ENCODE data around the gene HRC.

The HRC gene

DNA sequence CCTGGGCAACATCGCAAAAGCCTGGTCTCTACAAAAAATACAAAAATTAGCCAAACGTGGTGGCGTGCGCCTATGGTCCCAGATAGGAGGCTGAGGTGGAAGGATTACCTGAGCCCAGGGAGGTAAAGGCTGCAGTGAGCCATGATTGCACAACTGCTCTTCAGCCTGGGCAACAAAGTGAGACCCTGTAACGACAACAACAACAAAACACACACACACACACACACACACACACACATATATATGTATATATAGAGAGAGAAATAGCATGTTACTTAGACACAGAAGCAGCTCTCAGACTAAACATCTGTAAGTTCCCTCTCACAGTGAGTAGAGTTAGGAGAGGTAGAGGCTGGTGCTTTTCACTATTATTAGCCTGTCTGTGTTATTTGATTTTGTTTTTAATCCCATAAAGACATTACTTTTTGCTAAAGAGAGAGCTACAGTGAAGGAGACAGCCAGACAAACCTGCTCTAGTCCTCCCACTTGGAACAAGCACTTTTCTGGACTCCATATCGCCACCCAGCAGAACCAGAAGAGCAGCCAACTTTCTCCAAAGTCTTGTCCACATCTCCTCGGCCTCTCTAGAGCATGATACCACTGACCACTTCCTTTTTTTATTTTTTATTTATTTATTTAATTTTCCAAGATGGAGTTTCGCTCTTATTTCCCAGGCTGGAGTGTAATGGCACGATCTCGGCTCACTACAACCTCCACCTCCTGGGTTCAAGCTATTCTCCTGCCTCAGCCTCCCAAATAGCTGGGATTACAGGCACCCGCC is 43.8 kb downstream of the HRC start:
- no peak for DNase-seq

DNA sequence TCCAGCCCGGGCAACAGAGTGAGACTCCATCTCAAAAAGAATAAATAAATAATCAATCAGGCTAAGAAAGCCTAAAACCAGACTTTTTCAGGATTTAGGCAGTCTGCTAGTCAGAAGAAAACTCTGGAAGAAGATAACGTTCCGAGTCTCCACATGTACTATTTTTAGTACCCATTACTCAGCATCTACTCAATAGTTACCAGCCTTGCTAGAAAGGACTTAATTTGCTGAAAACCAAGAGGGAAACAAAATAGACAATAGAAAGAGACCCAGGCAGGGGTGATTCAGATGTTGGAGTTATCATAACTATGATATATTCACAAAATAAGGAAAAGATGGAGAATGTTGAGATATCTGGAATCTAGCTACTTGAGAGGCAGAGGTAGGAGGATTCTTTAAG is 44.6 kb downstream of the HRC start:
- no peak for DNase-seq

DNA sequence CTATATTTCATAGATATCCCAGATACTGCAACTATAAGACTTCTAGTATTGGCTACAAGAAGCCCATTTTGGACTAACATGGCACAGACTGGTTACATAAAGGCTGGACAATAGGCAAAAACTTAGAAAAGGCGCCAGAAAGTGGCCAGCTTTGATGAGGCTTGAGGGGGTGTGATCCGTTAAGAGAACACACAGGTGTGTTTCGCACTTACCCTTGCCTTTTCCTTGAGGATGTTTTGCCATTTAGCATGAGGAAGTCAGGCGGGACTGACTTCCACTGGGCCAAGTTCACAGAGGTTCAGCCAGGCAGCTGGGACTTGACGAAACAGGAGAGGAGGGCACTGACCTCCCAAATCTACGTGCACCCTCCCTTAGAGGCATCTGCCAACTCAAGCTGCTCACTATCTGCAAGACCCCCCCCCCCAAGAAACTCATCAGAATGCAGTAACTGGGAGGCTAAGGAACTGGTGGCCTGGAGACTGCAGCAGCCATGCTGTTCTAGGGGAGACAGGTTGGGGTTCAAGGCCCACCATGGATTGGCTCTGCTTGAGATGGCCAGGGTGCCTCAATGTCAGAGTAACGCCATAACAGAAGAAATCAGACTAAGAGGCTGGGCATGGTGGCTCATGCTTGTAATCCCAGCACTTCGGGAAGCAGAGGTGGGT is 45.5 kb downstream of the HRC start:
- DNase-seq: no peak

DNA sequence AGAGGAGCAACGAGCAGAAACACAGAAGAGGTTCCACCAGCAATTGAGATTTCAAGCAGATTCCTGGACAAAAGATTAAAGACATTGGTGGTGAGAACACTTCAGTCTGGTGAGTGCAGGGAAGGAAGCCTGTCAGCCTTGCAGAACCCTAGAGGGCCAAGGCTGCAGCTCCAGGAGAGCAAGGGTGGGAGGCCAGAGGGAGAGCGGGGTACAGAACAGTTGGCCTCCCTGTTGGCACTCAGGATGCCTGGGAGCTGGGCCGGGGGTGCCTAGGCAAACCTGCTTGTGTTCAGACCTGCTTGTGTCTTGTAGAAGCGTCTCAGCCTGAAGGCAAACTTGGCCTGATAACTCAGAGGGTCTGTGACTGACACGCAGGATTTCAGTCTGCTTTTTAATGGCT is 46.1 kb downstream of the HRC start:
- DNase-seq: no peak

DNA sequence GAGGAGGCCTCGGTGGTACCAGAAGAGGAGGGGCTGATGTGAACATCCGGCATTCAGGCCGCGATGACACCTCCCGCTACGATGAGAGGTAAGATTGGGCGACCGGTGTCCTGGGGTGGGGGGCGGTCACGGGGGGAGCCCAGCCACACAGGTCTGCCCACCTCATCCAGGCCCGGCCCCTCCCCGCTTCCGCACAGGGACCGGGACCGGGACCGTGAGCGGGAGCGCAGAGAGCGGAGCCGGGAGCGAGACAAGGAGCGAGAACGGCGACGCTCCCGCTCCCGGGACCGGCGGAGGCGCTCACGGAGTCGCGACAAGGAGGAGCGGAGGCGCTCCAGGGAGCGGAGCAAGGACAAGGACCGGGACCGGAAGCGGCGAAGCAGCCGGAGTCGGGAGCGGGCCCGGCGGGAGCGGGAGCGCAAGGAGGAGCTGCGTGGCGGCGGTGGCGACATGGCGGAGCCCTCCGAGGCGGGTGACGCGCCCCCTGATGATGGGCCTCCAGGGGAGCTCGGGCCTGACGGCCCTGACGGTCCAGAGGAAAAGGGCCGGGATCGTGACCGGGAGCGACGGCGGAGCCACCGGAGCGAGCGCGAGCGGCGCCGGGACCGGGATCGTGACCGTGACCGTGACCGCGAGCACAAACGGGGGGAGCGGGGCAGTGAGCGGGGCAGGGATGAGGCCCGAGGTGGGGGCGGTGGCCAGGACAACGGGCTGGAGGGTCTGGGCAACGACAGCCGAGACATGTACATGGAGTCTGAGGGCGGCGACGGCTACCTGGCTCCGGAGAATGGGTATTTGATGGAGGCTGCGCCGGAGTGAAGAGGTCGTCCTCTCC is 47.4 kb downstream of the HRC start:
- DNase-seq: no peak

DNA sequence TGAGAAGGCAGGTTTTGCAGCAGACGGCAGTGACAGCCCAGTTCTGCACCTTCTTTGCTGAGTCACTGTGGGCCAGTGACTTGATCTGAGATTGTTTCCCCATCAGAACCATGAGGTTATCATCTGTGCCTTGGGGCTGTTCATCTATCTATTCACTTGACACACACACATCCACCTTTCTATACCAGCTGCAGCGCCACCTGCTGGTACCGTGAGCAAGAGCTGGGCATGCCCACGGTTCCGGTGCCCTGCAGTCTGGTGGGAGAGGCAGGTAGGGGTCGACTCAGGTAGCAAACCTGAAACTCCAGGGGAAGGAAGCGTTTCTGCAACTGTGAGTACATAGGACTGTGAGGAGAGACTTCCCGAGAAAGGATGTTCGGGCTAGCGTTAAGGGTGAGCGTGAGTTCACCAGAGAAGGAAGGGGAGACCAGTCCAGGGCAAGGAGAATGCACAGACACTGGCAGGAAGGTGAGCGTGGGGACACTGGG is 48.5 kb downstream of the HRC start:
- peak; percentile 16 to 64 (median 36) for DNase-seq

DNA sequence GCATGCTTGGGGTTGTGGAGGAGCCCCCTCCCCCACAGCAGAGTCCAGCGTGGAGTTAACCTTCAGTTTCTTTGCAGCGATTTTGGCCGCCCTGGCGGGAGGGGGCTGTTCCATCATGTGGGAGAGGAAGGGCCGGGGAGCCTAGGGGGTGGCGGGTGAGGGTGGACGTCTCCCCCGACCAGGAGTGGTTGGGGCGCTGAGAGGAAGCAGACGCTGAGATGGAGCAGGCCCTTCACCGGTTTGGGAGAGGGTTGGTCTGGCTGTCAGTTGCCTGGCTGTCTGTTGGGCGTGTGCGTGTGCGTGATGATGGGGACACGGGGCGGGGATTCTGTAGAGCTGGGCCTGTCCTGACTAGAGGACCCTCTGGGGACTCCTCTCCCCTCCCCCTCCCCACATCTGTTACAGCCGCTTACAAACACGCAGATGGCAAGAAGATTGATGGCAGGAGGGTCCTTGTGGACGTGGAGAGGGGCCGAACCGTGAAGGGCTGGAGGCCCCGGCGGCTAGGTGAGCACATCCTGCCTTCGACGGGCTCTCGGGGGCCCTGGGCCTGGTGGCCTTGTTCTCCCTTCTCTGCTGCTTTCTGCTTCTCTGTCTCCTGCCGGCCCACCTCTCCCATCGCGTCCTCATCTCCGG is 50.8 kb downstream of the HRC start:
- no peak for DNase-seq

DNA sequence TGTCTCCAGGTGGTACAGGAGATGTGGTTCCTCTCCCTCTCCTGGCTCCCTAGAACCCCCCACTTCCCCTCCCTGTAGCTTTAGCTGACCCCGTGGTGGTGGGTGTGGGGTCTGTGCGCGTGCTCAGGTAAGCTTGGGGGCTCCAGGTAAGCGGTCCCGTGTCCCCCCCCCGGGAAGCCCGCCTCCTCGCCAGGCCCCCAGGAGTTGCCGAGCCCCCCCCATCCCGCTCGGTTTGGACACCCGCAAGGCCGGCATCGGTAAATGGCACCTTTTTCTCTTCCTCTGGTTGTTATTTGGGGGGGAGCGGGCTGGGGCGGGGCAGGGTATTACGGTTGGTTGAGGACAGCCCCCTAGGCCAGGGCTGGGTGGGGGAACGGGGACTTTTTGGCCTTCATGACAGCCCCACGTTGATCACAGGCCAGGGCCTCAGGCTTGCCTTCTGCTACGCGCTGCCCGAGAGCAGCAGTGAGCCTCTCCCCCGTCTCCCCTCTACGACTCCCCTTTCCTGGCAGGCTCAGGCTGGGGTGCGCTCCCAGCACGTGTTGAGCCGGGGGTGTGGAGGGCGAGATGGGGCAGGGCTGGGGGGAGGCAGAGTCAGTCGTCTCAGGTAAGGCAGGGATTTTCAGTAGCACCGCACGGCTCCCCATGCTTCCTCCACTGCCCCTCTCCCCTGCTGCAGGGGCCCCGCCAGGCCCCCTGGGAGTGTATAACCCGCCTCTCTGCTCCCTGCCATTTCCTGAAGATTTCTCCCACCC is 51.7 kb downstream of the HRC start:
- DNase-seq: no peak

DNA sequence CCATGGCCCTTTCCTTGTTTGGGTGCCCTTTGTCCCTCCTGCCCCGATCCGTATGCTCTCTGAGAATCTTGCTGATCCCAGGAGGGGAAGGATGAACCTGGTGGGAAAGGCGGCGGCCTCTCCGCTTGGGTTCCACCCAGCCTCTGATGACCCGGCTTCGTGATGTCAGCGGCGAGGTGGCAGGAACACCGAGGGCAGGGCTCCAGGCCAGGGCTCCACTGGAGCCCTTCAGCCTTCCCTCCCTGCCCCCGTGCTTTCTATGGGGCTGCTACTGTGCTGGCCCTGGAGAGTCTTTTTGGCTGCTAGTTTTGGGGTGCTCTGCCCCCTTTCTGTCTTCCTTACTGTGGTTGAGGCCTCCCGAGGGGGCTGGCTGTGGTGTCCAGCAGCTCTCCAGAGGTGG is 52.9 kb downstream of the HRC start:
- no peak for DNase-seq
